ENCODE data around the gene GEMIN5. TPM values are rescaled to one million over a fixed set of nuclear protein-coding genes. Genes with fewer than 3 reads are reported as not detected.

The GEMIN5 gene
- total and polyA plus RNA-seq, 2 of the 13 experiments (the other 11 are each of a cell fraction or from before 2014, with no cell fraction given): 6.6 to 28.6 TPM

- TF ChIP-seq ZNF383 (CRISPR knock-in tag; IDR thresholded peaks at IDR 0.05; ENCODE audit: borderline replicate concordance) (no peak), YEATS2 (CRISPR knock-in tag; IDR thresholded peaks at IDR 0.05; ENCODE audit: borderline replicate concordance) (peak; percentile 90), HMGA1 (CRISPR knock-in tag; conservative IDR thresholded peaks at IDR 0.05) (no peak), ZNF468 (CRISPR knock-in tag; IDR thresholded peaks at IDR 0.05) (no peak), MTA1 (CRISPR knock-in tag; IDR thresholded peaks at IDR 0.05; ENCODE audit: borderline replicate concordance) (no peak), CEBPG (CRISPR knock-in tag; IDR thresholded peaks at IDR 0.05) (peak; percentile 51; the same call in 1 of the 2 replicates), ZNF766 (CRISPR knock-in tag; IDR thresholded peaks at IDR 0.05; ENCODE audit: borderline replicate concordance) (no peak), ZBTB43 (CRISPR knock-in tag; conservative IDR thresholded peaks at IDR 0.05) (no peak; the same call in none of the 2 replicates), ZEB1 (IDR thresholded peaks at IDR 0.05; ENCODE audit: insufficient replicate concordance, low read depth) (no peak), ZNF609 (CRISPR knock-in tag; IDR thresholded peaks at IDR 0.05; ENCODE audit: borderline replicate concordance) (peak; percentile 70; the same call in 1 of the 2 replicates), PHF21A (CRISPR knock-in tag; IDR thresholded peaks at IDR 0.05) (peak; percentile 86), STAG1 (CRISPR knock-in tag; IDR thresholded peaks at IDR 0.05) (no peak), THYN1 (CRISPR knock-in tag; IDR thresholded peaks at IDR 0.05; ENCODE audit: borderline replicate concordance, low read depth) (no peak), YY1 (IDR thresholded peaks at IDR 0.05; ENCODE audit: insufficient read depth, insufficient replicate concordance, low read depth, low read length) (peak; percentile 83), ZNF251 (CRISPR knock-in tag; IDR thresholded peaks at IDR 0.05) (no peak), HDAC1 (CRISPR knock-in tag; IDR thresholded peaks at IDR 0.05) (peak; percentile 94), BRD4 (CRISPR knock-in tag; IDR thresholded peaks at IDR 0.05) (peak; percentile 83; the same call in 1 of the 2 replicates), ERF (CRISPR knock-in tag; IDR thresholded peaks at IDR 0.05) (peak; percentile 73), ZNF841 (CRISPR knock-in tag; IDR thresholded peaks at IDR 0.05; ENCODE audit: borderline replicate concordance) (no peak)
- TF ChIP-seq, protein P1, sequence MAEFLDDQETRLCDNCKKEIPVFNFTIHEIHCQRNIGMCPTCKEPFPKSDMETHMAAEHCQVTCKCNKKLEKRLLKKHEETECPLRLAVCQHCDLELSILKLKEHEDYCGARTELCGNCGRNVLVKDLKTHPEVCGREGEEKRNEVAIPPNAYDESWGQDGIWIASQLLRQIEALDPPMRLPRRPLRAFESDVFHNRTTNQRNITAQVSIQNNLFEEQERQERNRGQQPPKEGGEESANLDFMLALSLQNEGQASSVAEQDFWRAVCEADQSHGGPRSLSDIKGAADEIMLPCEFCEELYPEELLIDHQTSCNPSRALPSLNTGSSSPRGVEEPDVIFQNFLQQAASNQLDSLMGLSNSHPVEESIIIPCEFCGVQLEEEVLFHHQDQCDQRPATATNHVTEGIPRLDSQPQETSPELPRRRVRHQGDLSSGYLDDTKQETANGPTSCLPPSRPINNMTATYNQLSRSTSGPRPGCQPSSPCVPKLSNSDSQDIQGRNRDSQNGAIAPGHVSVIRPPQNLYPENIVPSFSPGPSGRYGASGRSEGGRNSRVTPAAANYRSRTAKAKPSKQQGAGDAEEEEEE (CRISPR knock-in tag; IDR thresholded peaks at IDR 0.05; ENCODE audit: borderline replicate concordance): no peak
These were observed at the start of gene GEMIN5 (continued) for GRCh38 chr5:154937718-154938466.

All from HepG2 (cell line).